K562 (cell line): ENCODE data around the gene GHR. TPM values are rescaled to one million over a fixed set of nuclear protein-coding genes. Genes with fewer than 3 reads are reported as not detected.

Experiments used
- ATAC-seq: fragments of 200-7000 bp; cut with Tn5 transposase; 3 replicates; pipeline ENCODE4 v1.9.1; 2020; ENCODE audit warnings: moderate library complexity
- BruUV-seq: library from RNA; stranded (reverse); fragments of 400-500 nt; replicated peaks from 2 replicates; lab custom pipeline; 2021; lab: Mats Ljungman, UMichigan
- CTCF ChIA-PET: fragments of 300-600 bp; formaldehyde crosslinking; extraction: SDS; loops from one replicate; lab custom pipeline; 2021; ENCODE audit warnings: low intra/inter-chr PET ratio; lab: Yijun Ruan, JAX
- POLR2A ChIA-PET: fragments of 300-600, 350-650 bp; sonication (Branson Sonifier 250); formaldehyde crosslinking; extraction: SDS; loops from one replicate; lab custom pipeline; 2021; ENCODE audit warnings: antibody characterized with exemption, inconsistent platforms; lab: Yijun Ruan, JAX
- DNase-seq, 4 experiments: peaks; one replicate each; pipeline versions ENCODE4 v3.0.0 to v3.0.0-alpha.2; 2011 to 2018; ENCODE audit warnings: low spot score in 3 of 4, mixed read lengths in 3 of 4; ENCODE audit errors: extremely low read depth in 1 of 4
- FAIRE-seq: peaks from 2 replicates; lab custom pipeline; 2011; peaks lifted over from hg19 to GRCh38; lab: Jason Lieb, UNC
- H2AFZ ChIP-seq: 2 replicates; pipeline ENCODE4 v1.6.0; 2011; ENCODE audit warnings: low read depth, low read length, control low read depth, inconsistent platforms
- H3K27ac ChIP-seq: fragments of 200-600 bp; 3 replicates; pipeline ENCODE4 v1.8.0; 2011; ENCODE audit warnings: low read depth, mild to moderate bottlenecking, control low read depth, inconsistent platforms, low read length, moderate library complexity, mixed read lengths; ENCODE audit errors: extremely low read depth
- H3K27me3 ChIP-seq, 2 experiments: fragments of 300-600 bp in 1 of 2; 2 replicates in 1 of 2; 3 replicates in 1 of 2; pipeline versions ENCODE4 v1.6.0 to v1.8.0; 2011; ENCODE audit warnings: inconsistent platforms in 2 of 2, low read length in 2 of 2, mild to moderate bottlenecking in 1 of 2, mixed read lengths in 1 of 2, moderate library complexity in 1 of 2; ENCODE audit not compliant: control insufficient read depth in 2 of 2, insufficient read depth in 2 of 2
- H3K36me3 ChIP-seq: fragments of 300-600 bp; 3 replicates; pipeline ENCODE4 v1.8.0; 2011; ENCODE audit warnings: mild to moderate bottlenecking, low read length, inconsistent platforms; ENCODE audit not compliant: control insufficient read depth, insufficient read depth
- H3K4me1 ChIP-seq, 2 experiments: fragments of 200-600 bp in 1 of 2; replicated peaks in 1 of 2; 2 replicates in 1 of 2; 3 replicates in 1 of 2; pipeline versions ENCODE4 v1.5.1 to v1.8.0; 2011; ENCODE audit warnings: inconsistent platforms in 2 of 2, low read length in 2 of 2, mild to moderate bottlenecking in 1 of 2, mixed read lengths in 1 of 2, moderate library complexity in 1 of 2; ENCODE audit not compliant: control insufficient read depth in 2 of 2, insufficient read depth in 2 of 2
- H3K4me2 ChIP-seq: 2 replicates; pipeline ENCODE4 v1.6.1; 2011; ENCODE audit warnings: low read length, control low read depth, inconsistent platforms, mixed read lengths; ENCODE audit not compliant: insufficient read depth
- H3K4me3 ChIP-seq: fragments of 200-600 bp; sonication (generic), shearing (Covaris generic); 2 replicates; pipeline ENCODE4 v1.5.1; 2016; ENCODE audit warnings: control low read depth, inconsistent platforms
- H3K79me2 ChIP-seq: fragments of 200-600 bp; 3 replicates; pipeline ENCODE4 v1.8.0; 2011; ENCODE audit warnings: low read length, inconsistent platforms; ENCODE audit not compliant: control insufficient read depth, insufficient read depth
- H3K9ac ChIP-seq, 2 experiments: 2 replicates each; pipeline versions ENCODE4 v1.6.0 to v1.6.1; 2011; ENCODE audit warnings: low read depth in 2 of 2, low read length in 2 of 2, control low read depth in 1 of 2, inconsistent platforms in 1 of 2, mild to moderate bottlenecking in 1 of 2, mixed read lengths in 1 of 2; ENCODE audit not compliant: insufficient read depth in 1 of 2
- H3K9me1 ChIP-seq: one replicate; pipeline ENCODE4 v1.6.0; 2011; ENCODE audit warnings: inconsistent platforms, mild to moderate bottlenecking, low read length, moderate library complexity; ENCODE audit not compliant: control insufficient read depth, insufficient read depth
- H3K9me3 ChIP-seq: replicated peaks from 2 replicates; pipeline ENCODE4 v1.5.1; 2011; ENCODE audit warnings: low read depth, low read length, inconsistent platforms; ENCODE audit not compliant: control insufficient read depth, insufficient read depth
- H4K20me1 ChIP-seq: replicated peaks from 2 replicates; pipeline ENCODE4 v1.6.1; 2011; ENCODE audit warnings: low read length, inconsistent platforms, mixed read lengths; ENCODE audit not compliant: control insufficient read depth, insufficient read depth
- FOXJ2 ChIP-seq: fragments of 200-800 bp; sonication (Bioruptor generic); IDR thresholded peaks from 2 replicates; pipeline ENCODE4 v1.6.1; 2016; ENCODE audit warnings: missing genetic modification characterization, missing compliant biosample characterization
- GATA2 ChIP-seq: sonication (generic); formaldehyde crosslinking; IDR thresholded peaks from 2 replicates; pipeline ENCODE4 v1.4.0; 2020; ENCODE audit warnings: mild to moderate bottlenecking, missing genetic modification reagents
- MAZ ChIP-seq, 2 experiments: fragments of 450-650 bp in 1 of 2; sonication (generic) in 1 of 2; formaldehyde crosslinking; IDR thresholded peaks in 1 of 2; conservative IDR thresholded peaks in 1 of 2; 2 replicates each; pipeline versions ENCODE4 v1.4.0 to v1.5.0; 2020; ENCODE audit warnings: mild to moderate bottlenecking in 1 of 2, missing genetic modification reagents in 1 of 2
- MEIS2 ChIP-seq: fragments of 450-650 bp; IDR thresholded peaks from 2 replicates; pipeline ENCODE4 v1.6.1; 2014; ENCODE audit warnings: mild to moderate bottlenecking; ENCODE audit not compliant: partially characterized antibody
- MXD1 ChIP-seq: fragments of 250-450 bp; sonication (Bioruptor Pico); IDR thresholded peaks from 2 replicates; pipeline ENCODE4 v1.8.0; 2021; ENCODE audit warnings: borderline replicate concordance, mild to moderate bottlenecking, moderate library complexity; ENCODE audit not compliant: poor library complexity, severe bottlenecking
- MYNN ChIP-seq, 2 experiments: sonication (generic); formaldehyde crosslinking in 1 of 2; IDR thresholded peaks; 2 replicates each; pipeline versions ENCODE4 v1.5.0 to v1.6.1; 2016 to 2020; ENCODE audit warnings: antibody characterized with exemption in 1 of 2, missing genetic modification reagents in 1 of 2
- PBX2 ChIP-seq, 2 experiments: IDR thresholded peaks in 1 of 2; conservative IDR thresholded peaks in 1 of 2; 2 replicates each; pipeline ENCODE4 v1.6.1; 2016; ENCODE audit warnings: low read depth in 2 of 2, mild to moderate bottlenecking in 1 of 2, missing compliant biosample characterization in 1 of 2, missing genetic modification characterization in 1 of 2, moderate library complexity in 1 of 2
- RFX1 ChIP-seq: fragments of 450-650 bp; IDR thresholded peaks from 2 replicates; pipeline ENCODE4 v1.6.1; 2016; ENCODE audit warnings: mild to moderate bottlenecking, moderate library complexity
- TARDBP ChIP-seq: fragments of 450-650 bp; IDR thresholded peaks from 2 replicates; pipeline ENCODE4 v1.6.1; 2016
- ZBTB17 ChIP-seq: fragments of 450-650 bp; formaldehyde crosslinking; IDR thresholded peaks from 2 replicates; pipeline ENCODE4 v1.4.0; 2020; ENCODE audit warnings: mild to moderate bottlenecking
- ZBTB43 ChIP-seq: sonication (generic); formaldehyde crosslinking; IDR thresholded peaks from 2 replicates; pipeline ENCODE4 v1.8.0; 2023; ENCODE audit warnings: mild to moderate bottlenecking, missing genetic modification reagents
- WGBS: fragments of 100-300 bp; shearing (Covaris generic); methylation state at CpG from one replicate; pipeline ENCODE4 v1.1.6; 2016; ENCODE audit warnings: low coverage, mixed read lengths; ENCODE audit not compliant: insufficient coverage; ENCODE audit errors: missing lambda C conversion rate; 5-methylcytosine and 5-hydroxymethylcytosine counted together
- in situ Hi-C: fragments of 300-500 bp; cut with MboI; formaldehyde crosslinking; loops from 4 replicates; pipeline ENCODE4 v1.15.0; 2018; ENCODE audit warnings: inconsistent platforms, mixed read lengths
- intact Hi-C: fragments of 100-400 bp; cut with micrococcal nuclease; formaldehyde crosslinking; loops from 2 replicates; pipeline ENCODE4 v1.14.2; 2022
- polyA plus RNA-seq, 8 experiments: library from polyadenylated mRNA; depleted of rRNA in 4 of 8; stranded (reverse) in 5 of 8; unstranded in 3 of 8; fragments of >200 nt; fragmentation: Nextera tagmentation in 2 of 8; fragmentation: Illumina TruSeq in 1 of 8; extraction: Ambion mirVana in 2 of 8; extraction: Trizol in 1 of 8; gene quantifications; 2 replicates each; pipeline versions ENCODE4 v1.2.1 to v1.2.3, GENCODE V29; 2011 to 2014; ENCODE audit warnings: inconsistent platforms in 1 of 8, missing spikeins in 1 of 8
- total RNA-seq, 7 experiments: library from RNA; depleted of rRNA in 6 of 7; stranded (reverse); fragments of >200 nt in 6 of 7; fragmentation: Illumina TruSeq in 2 of 7; extraction: Trizol in 2 of 7; gene quantifications; 2 replicates each; pipeline versions ENCODE4 v1.2.1 to v1.2.3, GENCODE V29; 2011 to 2021; ENCODE audit warnings: low replicate concordance in 1 of 7

GHR gene
- total and polyA plus RNA-seq, 9 of the 15 experiments (the other 6 are each of a cell fraction or from before 2014, with no cell fraction given), result 0.01 to 0.13 (median 0.07) TPM; not detected in 5

GRCh38 chr5:42691413-42691937 is 268.2 kb downstream of the GHR start:
- Histone ChIP-seq H3K4me1 (no peaks in the 10 kb centered on the region), H3K9me1 (no peaks in the 10 kb centered on the region), H4K20me1 (no peaks in the 10 kb centered on the region), H3K9me3 (no peaks in the 10 kb centered on the region), H2AFZ (no peak overlapping the region), H3K9ac (no peak overlapping the region), H3K27me3 (no peaks in the 10 kb centered on the region), H3K4me3 (no peak overlapping the region), H3K27ac (no peak overlapping the region), H3K79me2 (no peaks in the 10 kb centered on the region), H3K36me3 (no peaks in the 10 kb centered on the region), H3K4me2 (no peak overlapping the region)
- intact Hi-C loops, result no loop called here
- ATAC-seq (no peak), DNase-seq (peak in 1 of 4 experiments; percentile 9), FAIRE-seq (no peak)
- CTCF ChIA-PET, result no interaction called here
- WGBS, result 3% methylated on average over 3 of the region's 3 CpGs
- no TSS peak for BruUV-seq
- in situ Hi-C loops, result no loop called here
- TF ChIP-seq FOXJ2 (tag), result peak; percentile 91
- TF ChIP-seq MAZ (CRISPR knock-in tag; conservative IDR thresholded peaks at IDR 0.05 in 1 of 2, IDR thresholded peaks at IDR 0.05 in 1 of 2), result no peak
- 0 out of 2 replicates have a peak, but pooled peaks have one; percentile 20 for TF ChIP-seq ZBTB17 (CRISPR knock-in tag)
- TF ChIP-seq MEIS2, result peak; percentile 42
- TF ChIP-seq GATA2 (CRISPR knock-in tag), result no peak
- TF ChIP-seq MXD1 (CRISPR knock-in tag), result no peak
- TF ChIP-seq ZBTB43, result no peak
- no peak for TF ChIP-seq TARDBP
- peak; percentile 97 for TF ChIP-seq MYNN (IDR thresholded peaks at IDR 0.05)
- TF ChIP-seq MYNN (CRISPR knock-in tag; IDR thresholded peaks at IDR 0.05), result no peak
- peak; percentile 81 for TF ChIP-seq RFX1
- TF ChIP-seq PBX2 (CRISPR knock-in tag; IDR thresholded peaks at IDR 0.05; ENCODE audit: low read depth), result no peak
- TF ChIP-seq PBX2 (tag; conservative IDR thresholded peaks at IDR 0.05; ENCODE audit: low read depth), result peak; percentile 84
- POLR2A ChIA-PET, result interaction anchor here (0.6 kb wide), 1 partner anchor 42 kb away, joined by 3 read pairs; no protein-coding TSS in a partner anchor
